Vagina (tissue), 2 donors: ENCODE results near the gene TOR1AIP1.

Source experiments
- CTCF ChIP-seq, 3 experiments: fragments of 450-650 bp in 2 of 3; fragments of 200-600 bp in 1 of 3; sonication (generic) in 1 of 3; IDR thresholded peaks; one replicate each; pipeline ENCODE4 v1.5.1; 2017 to 2019; ENCODE audit warnings: antibody characterized with exemption in 3 of 3, mild to moderate bottlenecking in 2 of 3, moderate library complexity in 2 of 3
- POLR2A ChIP-seq, 2 donors: fragments of 450-650 bp; IDR thresholded peaks; one replicate each; pipeline ENCODE4 v1.6.1; 2017; ENCODE audit warnings: antibody characterized with exemption in 2 of 2, mild to moderate bottlenecking in 2 of 2, moderate library complexity in 2 of 2

GRCh38 chr1:179925922-179926849, 44.1 kb downstream of the TOR1AIP1 start:
- no peak for TF ChIP-seq CTCF (IDR thresholded peaks at IDR 0.05)
- TF ChIP-seq POLR2A (IDR thresholded peaks at IDR 0.05), result no peak
